Gastrocnemius medialis (tissue), 4 donors: ENCODE data around the gene CACNA2D1. TPM values are rescaled to one million over a fixed set of nuclear protein-coding genes. Genes with fewer than 3 reads are reported as not detected.

ENCODE experiments used
- ATAC-seq, 2 donors: fragments of 150-250 bp; one replicate each; pipeline ENCODE4 v1.9.1; 2016
- DNase-seq, 2 donors: peaks; one replicate each; pipeline ENCODE4 v3.0.0-alpha.2; 2019
- H3K27ac ChIP-seq, 4 donors: fragments of 200-600 bp; sonication (generic); 1 replicate in 1 of 4; 2 replicates in 3 of 4; pipeline ENCODE4 v1.5.1; 2016 to 2018; ENCODE audit warnings: mild to moderate bottlenecking in 2 of 4, moderate library complexity in 1 of 4
- H3K27me3 ChIP-seq, 3 donors: fragments of 200-600 bp; sonication (generic) in 2 of 3; 1 replicate in 1 of 3; 2 replicates in 2 of 3; pipeline versions ENCODE4 v1.5.1 to v1.6.0; 2016 to 2019; ENCODE audit warnings: mild to moderate bottlenecking in 1 of 3, moderate library complexity in 1 of 3
- H3K36me3 ChIP-seq, 2 donors: fragments of 200-600 bp; sonication (generic) in 1 of 2; one replicate each; pipeline ENCODE4 v1.5.1; 2017 to 2018
- H3K4me1 ChIP-seq, 2 donors: fragments of 200-600 bp; sonication (generic) in 1 of 2; one replicate each; pipeline ENCODE4 v1.5.1; 2016 to 2017; ENCODE audit warnings: mild to moderate bottlenecking in 2 of 2
- H3K4me3 ChIP-seq, 4 donors: fragments of 200-600 bp; sonication (generic) in 3 of 4; 1 replicate in 1 of 4; 2 replicates in 3 of 4; pipeline ENCODE4 v1.5.1; 2016 to 2019; ENCODE audit warnings: mild to moderate bottlenecking in 2 of 4
- H3K9me3 ChIP-seq, 3 donors: fragments of 200-600 bp; sonication (generic) in 2 of 3; 1 replicate in 1 of 3; 2 replicates in 2 of 3; pipeline ENCODE4 v1.5.1; 2016 to 2019
- POLR2A ChIP-seq, 2 donors: fragments of 450-650 bp; IDR thresholded peaks; one replicate each; pipeline ENCODE4 v1.6.1; 2017; ENCODE audit warnings: antibody characterized with exemption in 2 of 2, mild to moderate bottlenecking in 2 of 2, moderate library complexity in 2 of 2
- in situ Hi-C, 4 donors: fragments of 200-750 bp; cut with MboI; loops; one replicate each; pipeline versions ENCODE4 v1.15.0 to v1.8.0; 2017; ENCODE audit warnings: low sequenced_read_pairs in 4 of 4
- intact Hi-C: fragments of 100-400 bp; cut with DNase I; formaldehyde crosslinking; loops from one replicate; pipeline ENCODE4 v1.15.1; 2023; ENCODE audit warnings: low total_unique reads
- total RNA-seq, 4 donors: library from RNA; depleted of rRNA; stranded (reverse); fragments of >200 nt; gene quantifications; one replicate each; pipeline versions ENCODE4 v1.1.0 to v1.2.3, GENCODE V29; 2016
- TF ChIP-seq, protein P1 (sequence below), 5 experiments: fragments of 450-650 bp in 3 of 5; fragments of 200-600 bp in 2 of 5; sonication (generic) in 2 of 5; IDR thresholded peaks in 4 of 5; conservative IDR thresholded peaks in 1 of 5; 1 replicate in 4 of 5; 2 replicates in 1 of 5; pipeline ENCODE4 v1.5.1; 2016 to 2019; ENCODE audit warnings: antibody characterized with exemption in 5 of 5, mild to moderate bottlenecking in 3 of 5, moderate library complexity in 3 of 5

Gene CACNA2D1
- total RNA-seq, 4 donors from 2014 or later, result 83.9 to 157 (median 120) TPM

DNA sequence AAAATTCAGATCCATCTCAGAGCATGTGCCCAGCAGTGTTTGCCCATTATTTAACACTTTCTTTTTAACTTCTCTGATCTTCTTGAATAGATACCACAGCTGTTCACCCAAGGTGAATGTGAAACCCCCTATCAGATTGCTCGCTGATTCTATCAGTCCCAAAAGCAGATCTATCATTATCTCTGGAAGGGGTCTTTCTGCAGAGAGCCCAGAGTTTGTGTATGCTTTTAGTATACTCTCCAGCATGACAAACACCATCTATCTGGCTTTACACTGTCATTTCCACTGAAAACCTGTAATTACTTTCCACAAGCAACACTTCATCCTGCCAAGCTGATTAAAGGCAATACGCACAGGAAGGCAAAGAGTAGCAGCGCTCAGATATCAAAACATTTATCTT is 168.2 kb downstream of the CACNA2D1 start:
- Histone ChIP-seq H3K4me1 (peaks cover 11 to 24% of the 10 kb centered on the region in 2 donors), H3K27me3 (no peaks in the 10 kb centered on the region), H3K9me3 (no peaks in the 10 kb centered on the region), H3K36me3 (no peaks in the 10 kb centered on the region), H3K4me3 (no peak overlapping the region), H3K27ac (no peak overlapping the region)
- TF ChIP-seq, protein P1, sequence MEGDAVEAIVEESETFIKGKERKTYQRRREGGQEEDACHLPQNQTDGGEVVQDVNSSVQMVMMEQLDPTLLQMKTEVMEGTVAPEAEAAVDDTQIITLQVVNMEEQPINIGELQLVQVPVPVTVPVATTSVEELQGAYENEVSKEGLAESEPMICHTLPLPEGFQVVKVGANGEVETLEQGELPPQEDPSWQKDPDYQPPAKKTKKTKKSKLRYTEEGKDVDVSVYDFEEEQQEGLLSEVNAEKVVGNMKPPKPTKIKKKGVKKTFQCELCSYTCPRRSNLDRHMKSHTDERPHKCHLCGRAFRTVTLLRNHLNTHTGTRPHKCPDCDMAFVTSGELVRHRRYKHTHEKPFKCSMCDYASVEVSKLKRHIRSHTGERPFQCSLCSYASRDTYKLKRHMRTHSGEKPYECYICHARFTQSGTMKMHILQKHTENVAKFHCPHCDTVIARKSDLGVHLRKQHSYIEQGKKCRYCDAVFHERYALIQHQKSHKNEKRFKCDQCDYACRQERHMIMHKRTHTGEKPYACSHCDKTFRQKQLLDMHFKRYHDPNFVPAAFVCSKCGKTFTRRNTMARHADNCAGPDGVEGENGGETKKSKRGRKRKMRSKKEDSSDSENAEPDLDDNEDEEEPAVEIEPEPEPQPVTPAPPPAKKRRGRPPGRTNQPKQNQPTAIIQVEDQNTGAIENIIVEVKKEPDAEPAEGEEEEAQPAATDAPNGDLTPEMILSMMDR (IDR thresholded peaks at IDR 0.05 in 4 of 5, conservative IDR thresholded peaks at IDR 0.05 in 1 of 5), result no peak
- no peak for TF ChIP-seq POLR2A (IDR thresholded peaks at IDR 0.05)
- DNase-seq (no peak), ATAC-seq (no peak)
- intact Hi-C loops (no loop called here), in situ Hi-C loops (no loop called here)

DNA sequence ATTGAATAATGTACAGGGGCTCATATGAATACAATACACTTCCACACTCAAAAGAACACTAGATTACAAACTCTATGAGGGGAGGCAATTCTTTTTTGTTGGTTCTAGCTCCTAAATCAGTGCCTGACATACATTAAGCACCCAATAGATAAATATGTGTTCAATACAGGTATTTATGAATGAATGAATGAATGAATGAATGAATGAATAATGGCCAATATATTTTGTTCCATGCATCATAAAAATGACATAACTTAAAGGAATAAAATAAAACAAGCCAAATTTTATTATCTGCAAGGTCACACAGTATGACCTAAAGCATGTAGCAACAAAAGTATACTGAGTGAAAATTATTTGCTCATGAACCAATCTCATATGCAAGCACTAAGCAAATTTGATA is 168.9 kb downstream of the CACNA2D1 start:
- Histone ChIP-seq H3K4me1 (peaks cover 17 to 31% of the 10 kb centered on the region in 2 donors), H3K9me3 (no peaks in the 10 kb centered on the region), H3K27ac (no peak overlapping the region), H3K36me3 (no peaks in the 10 kb centered on the region), H3K4me3 (no peak overlapping the region), H3K27me3 (no peaks in the 10 kb centered on the region)
- in situ Hi-C loops (no loop called here), intact Hi-C loops (no loop called here)
- TF ChIP-seq POLR2A (IDR thresholded peaks at IDR 0.05), result no peak
- TF ChIP-seq, protein P1 (IDR thresholded peaks at IDR 0.05 in 4 of 5, conservative IDR thresholded peaks at IDR 0.05 in 1 of 5), result no peak
- DNase-seq (no peak), ATAC-seq (no peak)

- intact Hi-C loops (no loop called here), in situ Hi-C loops (no loop called here)
- TF ChIP-seq, protein P1 (IDR thresholded peaks at IDR 0.05 in 4 of 5, conservative IDR thresholded peaks at IDR 0.05 in 1 of 5), result no peak
- TF ChIP-seq POLR2A (IDR thresholded peaks at IDR 0.05), result no peak
Measured at GRCh38 chr7:82273886-82274285, 169.7 kb downstream of the CACNA2D1 start.

DNA sequence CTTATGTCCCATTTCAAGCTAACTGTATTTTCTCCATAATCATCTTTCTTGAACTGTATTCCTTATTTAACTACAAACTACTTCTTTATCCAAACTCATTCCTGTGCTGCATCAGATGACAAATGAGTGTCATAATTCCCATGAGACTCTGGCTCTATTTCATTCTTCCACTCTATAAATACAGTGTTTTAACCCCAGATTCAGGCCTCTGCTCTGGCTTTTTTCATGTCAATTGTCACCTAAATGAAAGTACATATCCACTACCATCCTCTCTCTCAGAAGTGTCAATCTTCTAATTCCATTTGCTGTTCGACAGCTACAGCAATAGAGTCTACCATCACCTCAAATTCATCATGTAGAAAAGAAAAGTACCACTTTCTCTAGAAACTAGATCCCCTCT is 172.7 kb downstream of the CACNA2D1 start:
- ATAC-seq, result no peak
- in situ Hi-C loops, result no loop called here
- Histone ChIP-seq H3K27me3 (no peaks in the 10 kb centered on the region), H3K4me1 (peaks cover 36 to 55% of the 10 kb centered on the region in 2 donors), H3K4me3 (no peak overlapping the region), H3K9me3 (no peaks in the 10 kb centered on the region), H3K27ac (peak overlapping the region in 2 of 4 donors; percentile 4 to 6), H3K36me3 (no peaks in the 10 kb centered on the region)
- intact Hi-C loops, result no loop called here
- TF ChIP-seq POLR2A (IDR thresholded peaks at IDR 0.05), result no peak
- no peak for DNase-seq

More at GRCh38 chr7:82273886-82274285, 169.7 kb downstream of the CACNA2D1 start:
- Histone ChIP-seq H3K27me3 (no peaks in the 10 kb centered on the region), H3K4me3 (no peak overlapping the region), H3K36me3 (no peaks in the 10 kb centered on the region), H3K9me3 (no peaks in the 10 kb centered on the region), H3K4me1 (peaks cover 25 to 39% of the 10 kb centered on the region in 2 donors), H3K27ac (no peak overlapping the region)
- DNase-seq, result no peak
- ATAC-seq, result no peak

- ATAC-seq, result no peak
- TF ChIP-seq POLR2A (IDR thresholded peaks at IDR 0.05), result no peak
- TF ChIP-seq, protein P1 (IDR thresholded peaks at IDR 0.05 in 4 of 5, conservative IDR thresholded peaks at IDR 0.05 in 1 of 5), result no peak
- H3K27me3 ChIP-seq, result no peaks in the 10 kb centered on the region
- no peaks in the 10 kb centered on the region for H3K9me3 ChIP-seq
- no peak for DNase-seq
- no peak overlapping the region for H3K4me3 ChIP-seq
- peaks cover 47 to 71% of the 10 kb centered on the region in 2 donors for H3K4me1 ChIP-seq
- intact Hi-C loops (no loop called here), in situ Hi-C loops (no loop called here)
- no peak overlapping the region for H3K27ac ChIP-seq
- no peaks in the 10 kb centered on the region for H3K36me3 ChIP-seq
Measured at GRCh38 chr7:82268632-82269031, 174.9 kb downstream of the CACNA2D1 start.
